GM21619 (cell line): Measurements from ENCODE around the gene PTMA.
"Not testable (repeated sequence)": the region's sequence is repeated elsewhere in the genome, so short reads cannot be mapped to it uniquely, and the experiment has no call there.

ENCODE experiments used
- ATAC-seq: cut with Tn5 transposase; IDR thresholded peaks from one replicate; pipeline ENCODE4 v1.9.1; 2021; ENCODE audit not compliant: unreplicated experiment

The PTMA gene

GRCh38 chr2:231707927-231708772, at the start of gene PTMA:
Gene PTMA (plus strand): TSS chr2:231708525. CDS start chr2:231708707, 182 bp downstream.
- peak; percentile 49 for ATAC-seq

- not testable (repeated sequence) for ATAC-seq
Observed at GRCh38 chr2:231660073-231660472, 48.3 kb upstream of the PTMA start.

- no peak for ATAC-seq
Observed at GRCh38 chr2:231660860-231661259, 47.5 kb upstream of the PTMA start.

- no peak for ATAC-seq
Observed at GRCh38 chr2:231661422-231662027, 46.8 kb upstream of the PTMA start.

GRCh38 chr2:231662028-231662810, 46.1 kb upstream of the PTMA start:
- peak; percentile 69 for ATAC-seq

GRCh38 chr2:231662811-231663457, 45.4 kb upstream of the PTMA start:
- ATAC-seq: no peak

- ATAC-seq: no peak
Observed at GRCh38 chr2:231663458-231664212, 44.7 kb upstream of the PTMA start.

GRCh38 chr2:231664727-231665126, 43.6 kb upstream of the PTMA start:
- no peak for ATAC-seq

- no peak for ATAC-seq
Observed at GRCh38 chr2:231665245-231666170, 42.8 kb upstream of the PTMA start.

- ATAC-seq: peak; percentile 42
Observed at GRCh38 chr2:231666171-231667095, 41.9 kb upstream of the PTMA start.

- no peak for ATAC-seq
Observed at GRCh38 chr2:231667096-231667427, 41.3 kb upstream of the PTMA start.

- ATAC-seq: no peak
Observed at GRCh38 chr2:231667496-231667895, 40.8 kb upstream of the PTMA start.

GRCh38 chr2:231668981-231669380, 39.3 kb upstream of the PTMA start:
- ATAC-seq: no peak

- ATAC-seq: peak; percentile 37
Observed at GRCh38 chr2:231671270-231672050, 36.9 kb upstream of the PTMA start.

GRCh38 chr2:231672617-231673347, 35.5 kb upstream of the PTMA start:
- ATAC-seq: peak; percentile 53

- ATAC-seq: no peak
Observed at GRCh38 chr2:231673348-231673770, 35.0 kb upstream of the PTMA start.
